SK-N-SH treated with all-trans-retinoic acid at 6 μM for 48 hours (cell line): ENCODE results near the gene SLC8A3.

Experiments
- ATAC-seq: fragments of 200-7000 bp; cut with Tn5 transposase; 3 replicates; pipeline ENCODE4 v1.9.1; 2020; ENCODE audit warnings: mild to moderate bottlenecking, moderate library complexity
- ARNTL ChIP-seq: fragments of 450-650 bp; formaldehyde crosslinking; IDR thresholded peaks from 2 replicates; pipeline ENCODE4 v1.5.0; 2020; ENCODE audit warnings: low read depth, mild to moderate bottlenecking, moderate library complexity, borderline replicate concordance
- BACH2 ChIP-seq: fragments of 250-450 bp; sonication (Bioruptor Pico); IDR thresholded peaks from 2 replicates; pipeline ENCODE4 v1.9.0; 2021; ENCODE audit warnings: mild to moderate bottlenecking, borderline replicate concordance
- CSDC2 ChIP-seq: fragments of 250-450 bp; sonication (Bioruptor Pico); IDR thresholded peaks from 2 replicates; pipeline ENCODE4 v1.5.0; 2020; ENCODE audit warnings: mild to moderate bottlenecking, moderate library complexity
- CSRNP3 ChIP-seq: fragments of 250-450 bp; sonication (Bioruptor Pico); IDR thresholded peaks from 2 replicates; pipeline ENCODE4 v1.5.1; 2021; ENCODE audit warnings: mild to moderate bottlenecking, moderate library complexity
- ESRRG ChIP-seq: fragments of 250-450 bp; sonication (Bioruptor Pico); IDR thresholded peaks from 2 replicates; pipeline ENCODE4 v1.6.1; 2021; ENCODE audit warnings: mild to moderate bottlenecking
- ISL1 ChIP-seq: fragments of 250-450 bp; sonication (Bioruptor Pico); IDR thresholded peaks from 2 replicates; pipeline ENCODE4 v2.1.2; 2022; ENCODE audit warnings: mild to moderate bottlenecking, moderate library complexity
- OSR1 ChIP-seq: fragments of 250-450 bp; sonication (Bioruptor Pico); IDR thresholded peaks from 2 replicates; pipeline ENCODE4 v1.8.0; 2022; ENCODE audit warnings: moderate library complexity, mild to moderate bottlenecking, inconsistent platforms
- POU6F1 ChIP-seq: fragments of 250-450 bp; sonication (Bioruptor Pico); IDR thresholded peaks from 2 replicates; pipeline ENCODE4 v1.8.0; 2021; ENCODE audit warnings: low read depth, mild to moderate bottlenecking, moderate library complexity, borderline replicate concordance
- PPARA ChIP-seq: fragments of 250-450 bp; sonication (Bioruptor Pico); IDR thresholded peaks from 2 replicates; pipeline ENCODE4 v1.5.0; 2020; ENCODE audit warnings: mild to moderate bottlenecking, borderline replicate concordance
- SNAI2 ChIP-seq: fragments of 250-450 bp; sonication (Bioruptor Pico); IDR thresholded peaks from 2 replicates; pipeline ENCODE4 v1.5.0; 2020; ENCODE audit warnings: mild to moderate bottlenecking, moderate library complexity
- TCF4 ChIP-seq: fragments of 250-450 bp; sonication (Bioruptor Pico); IDR thresholded peaks from 2 replicates; pipeline ENCODE4 v1.8.0; 2021; ENCODE audit warnings: mild to moderate bottlenecking, moderate library complexity, borderline replicate concordance
- TOX ChIP-seq: fragments of 250-450 bp; sonication (Bioruptor Pico); IDR thresholded peaks from 2 replicates; pipeline ENCODE4 v1.8.0; 2021; ENCODE audit warnings: mild to moderate bottlenecking, moderate library complexity, borderline replicate concordance
- TSHZ2 ChIP-seq: fragments of 250-450 bp; sonication (Bioruptor Pico); IDR thresholded peaks from 2 replicates; pipeline ENCODE4 v1.5.0; 2020; ENCODE audit warnings: mild to moderate bottlenecking, moderate library complexity
- ZC3H10 ChIP-seq: fragments of 250-450 bp; sonication (Bioruptor Pico); IDR thresholded peaks from 2 replicates; pipeline ENCODE4 v1.5.1; 2021; ENCODE audit warnings: mild to moderate bottlenecking, moderate library complexity
- ZFP3 ChIP-seq: fragments of 250-450 bp; sonication (Bioruptor Pico); IDR thresholded peaks from 2 replicates; pipeline ENCODE4 v1.5.0; 2020; ENCODE audit warnings: mild to moderate bottlenecking, moderate library complexity
- ZFP30 ChIP-seq: fragments of 450-650 bp; formaldehyde crosslinking; IDR thresholded peaks from 2 replicates; pipeline ENCODE4 v1.5.0; 2022; ENCODE audit warnings: mild to moderate bottlenecking, moderate library complexity
- ZNF565 ChIP-seq: fragments of 450-650 bp; formaldehyde crosslinking; conservative IDR thresholded peaks from 2 replicates; pipeline ENCODE4 v1.5.0; 2020; ENCODE audit warnings: low read depth, mild to moderate bottlenecking, moderate library complexity
- ZNF70 ChIP-seq: fragments of 450-650 bp; formaldehyde crosslinking; IDR thresholded peaks from 2 replicates; pipeline ENCODE4 v1.5.0; 2020; ENCODE audit warnings: mild to moderate bottlenecking, moderate library complexity
- ZNF8 ChIP-seq: fragments of 450-650 bp; formaldehyde crosslinking; IDR thresholded peaks from 2 replicates; pipeline ENCODE4 v1.5.0; 2020; ENCODE audit warnings: mild to moderate bottlenecking, moderate library complexity

The SLC8A3 gene

GRCh38 chr14:70009961-70010360, 178.8 kb downstream of the SLC8A3 start (continued):
- TF ChIP-seq POU6F1 (no peak), PPARA (CRISPR knock-in tag) (no peak), ISL1 (no peak), BACH2 (no peak), SNAI2 (CRISPR knock-in tag) (no peak), ZNF8 (CRISPR knock-in tag) (no peak), CSRNP3 (CRISPR knock-in tag) (no peak), CSDC2 (no peak), ESRRG (CRISPR knock-in tag) (no peak)

GRCh38 chr14:70008284-70009262, 180.2 kb downstream of the SLC8A3 start:
- no peak for ATAC-seq
- TF ChIP-seq ZFP3 (CRISPR knock-in tag) = no peak
- TF ChIP-seq POU6F1 = no peak
- no peak for TF ChIP-seq SNAI2 (CRISPR knock-in tag)
- TF ChIP-seq ZC3H10 (CRISPR knock-in tag) = no peak
- no peak for TF ChIP-seq CSDC2
- no peak for TF ChIP-seq ZFP30
- no peak for TF ChIP-seq CSRNP3 (CRISPR knock-in tag)
- TF ChIP-seq BACH2 = no peak
- TF ChIP-seq ARNTL (CRISPR knock-in tag) = no peak
- no peak for TF ChIP-seq ZNF70
- no peak for TF ChIP-seq ISL1

- no peak for TF ChIP-seq OSR1
- TF ChIP-seq TCF4 (CRISPR knock-in tag) = no peak
- no peak for TF ChIP-seq SNAI2 (CRISPR knock-in tag)
- TF ChIP-seq ZNF565 = no peak
- no peak for TF ChIP-seq PPARA (CRISPR knock-in tag)
- no peak for TF ChIP-seq TSHZ2 (CRISPR knock-in tag)
- no peak for TF ChIP-seq TOX (CRISPR knock-in tag)
- TF ChIP-seq ESRRG (CRISPR knock-in tag) = no peak
- TF ChIP-seq ISL1 = no peak
- ATAC-seq = no peak
These were observed 182.1 kb downstream of the SLC8A3 start for GRCh38 chr14:70006699-70007098.
